PC-3 (cell line): Measurements from ENCODE around the gene KMT2E.

ENCODE experiments used
- EZH2 ChIP-seq: fragments of 300-600 bp; sonication (generic); IDR thresholded peaks from one replicate; pipeline ENCODE4 v1.6.1; 2017; ENCODE audit warnings: antibody characterized with exemption, mild to moderate bottlenecking, low read length; ENCODE audit not compliant: unreplicated experiment
- TF ChIP-seq, protein P1 (sequence below): fragments of 300-600 bp; sonication (generic); conservative IDR thresholded peaks from 2 replicates; pipeline ENCODE4 v1.5.1; 2017; ENCODE audit warnings: antibody characterized with exemption, low read depth, mild to moderate bottlenecking, low read length

DNA sequence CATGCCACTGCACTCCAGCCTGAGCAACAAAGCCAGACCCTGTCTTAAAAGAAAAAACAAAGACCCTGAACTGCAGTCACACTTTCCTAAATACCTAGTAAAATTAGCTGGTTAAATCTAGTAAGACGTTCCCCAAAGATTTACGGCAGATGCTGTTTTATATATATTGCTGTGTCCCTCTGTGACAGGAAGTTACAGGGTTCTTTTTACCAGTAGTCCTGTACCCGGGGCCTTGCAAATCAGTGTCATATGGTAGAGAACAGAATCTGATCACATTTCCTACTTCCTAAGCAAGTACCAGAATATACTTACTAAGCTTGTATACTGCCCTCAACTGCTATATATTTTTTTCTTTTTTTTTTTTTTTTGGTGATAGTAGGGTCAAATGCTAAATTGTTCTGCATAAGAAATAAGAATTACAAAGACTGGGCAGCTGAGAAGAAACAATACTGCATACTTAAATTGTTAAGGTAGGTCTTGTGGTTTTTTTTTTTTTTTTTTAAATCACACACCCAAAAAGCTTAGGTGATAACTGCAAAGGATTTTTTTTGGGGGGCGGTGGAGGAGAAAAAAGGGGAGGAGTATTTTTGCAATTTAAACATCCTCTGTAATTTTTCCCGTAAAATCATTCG, 27.3 kb upstream of the KMT2E start:
- TF ChIP-seq, protein P1, sequence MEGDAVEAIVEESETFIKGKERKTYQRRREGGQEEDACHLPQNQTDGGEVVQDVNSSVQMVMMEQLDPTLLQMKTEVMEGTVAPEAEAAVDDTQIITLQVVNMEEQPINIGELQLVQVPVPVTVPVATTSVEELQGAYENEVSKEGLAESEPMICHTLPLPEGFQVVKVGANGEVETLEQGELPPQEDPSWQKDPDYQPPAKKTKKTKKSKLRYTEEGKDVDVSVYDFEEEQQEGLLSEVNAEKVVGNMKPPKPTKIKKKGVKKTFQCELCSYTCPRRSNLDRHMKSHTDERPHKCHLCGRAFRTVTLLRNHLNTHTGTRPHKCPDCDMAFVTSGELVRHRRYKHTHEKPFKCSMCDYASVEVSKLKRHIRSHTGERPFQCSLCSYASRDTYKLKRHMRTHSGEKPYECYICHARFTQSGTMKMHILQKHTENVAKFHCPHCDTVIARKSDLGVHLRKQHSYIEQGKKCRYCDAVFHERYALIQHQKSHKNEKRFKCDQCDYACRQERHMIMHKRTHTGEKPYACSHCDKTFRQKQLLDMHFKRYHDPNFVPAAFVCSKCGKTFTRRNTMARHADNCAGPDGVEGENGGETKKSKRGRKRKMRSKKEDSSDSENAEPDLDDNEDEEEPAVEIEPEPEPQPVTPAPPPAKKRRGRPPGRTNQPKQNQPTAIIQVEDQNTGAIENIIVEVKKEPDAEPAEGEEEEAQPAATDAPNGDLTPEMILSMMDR = no peak
- TF ChIP-seq EZH2 = no peak
